CD4-positive, alpha-beta T cell treated with Interleukin-15 for 4 hours (primary cell): Measurements from ENCODE around the gene STRC.
"Not testable (repeated sequence)": the region's sequence is repeated elsewhere in the genome, so short reads cannot be mapped to it uniquely, and the experiment has no call there.

ENCODE experiments used
- DNase-seq: peaks from one replicate; pipeline ENCODE4 v3.0.0-alpha.2; 2020; ENCODE audit warnings: low spot score

STRC gene

GRCh38 chr15:43618700-43619099 is at the start of gene STRC:
Gene STRC (minus strand): TSS chr15:43618800. CDS start chr15:43618722, 78 bp downstream.
- not testable (repeated sequence) for DNase-seq

GRCh38 chr15:43666177-43666576 is 47.6 kb upstream of the STRC start:
- not testable (repeated sequence) for DNase-seq

DNA sequence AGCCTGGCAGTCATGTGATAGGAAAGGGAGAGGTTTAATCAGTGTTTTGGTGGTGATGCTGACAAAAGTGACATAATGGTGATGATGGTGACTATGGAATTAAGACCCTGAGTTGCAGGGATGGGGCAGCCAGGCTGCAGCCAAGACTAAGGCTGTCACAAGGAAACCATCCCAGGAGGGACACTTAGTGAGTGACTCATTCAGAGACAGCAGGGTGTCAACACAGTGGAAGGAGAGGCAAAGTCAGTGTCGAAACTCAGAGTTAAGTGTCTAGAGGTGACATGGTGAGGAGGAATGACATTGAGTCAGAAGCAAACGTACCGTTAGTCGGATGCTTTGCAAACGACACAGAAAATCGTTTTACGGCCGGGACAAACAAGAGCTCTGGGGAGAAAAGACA is 44.7 kb upstream of the STRC start:
- DNase-seq: not testable (repeated sequence)

GRCh38 chr15:43662293-43662692 is 43.7 kb upstream of the STRC start:
- DNase-seq: not testable (repeated sequence)

DNA sequence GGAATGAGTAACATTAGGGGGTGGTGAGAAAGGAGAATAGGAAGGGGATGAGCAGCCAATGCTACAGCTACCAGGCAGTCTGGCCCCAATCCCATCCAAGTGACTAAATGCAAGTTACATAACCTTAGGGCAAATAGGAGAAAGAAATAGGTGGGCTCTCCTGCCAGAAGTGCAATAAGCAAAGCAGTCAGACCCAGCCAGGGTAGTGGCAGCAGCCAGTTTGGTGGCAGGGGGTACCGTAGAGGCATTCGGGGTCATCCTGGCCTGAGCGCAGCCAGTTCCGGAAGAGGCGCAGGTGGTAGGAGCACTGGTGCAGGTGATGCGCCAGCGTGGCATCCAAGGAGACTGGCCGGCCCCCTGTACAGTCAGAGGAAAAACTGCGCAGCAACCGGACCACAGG is 41.1 kb upstream of the STRC start:
- not testable (repeated sequence) for DNase-seq

DNA sequence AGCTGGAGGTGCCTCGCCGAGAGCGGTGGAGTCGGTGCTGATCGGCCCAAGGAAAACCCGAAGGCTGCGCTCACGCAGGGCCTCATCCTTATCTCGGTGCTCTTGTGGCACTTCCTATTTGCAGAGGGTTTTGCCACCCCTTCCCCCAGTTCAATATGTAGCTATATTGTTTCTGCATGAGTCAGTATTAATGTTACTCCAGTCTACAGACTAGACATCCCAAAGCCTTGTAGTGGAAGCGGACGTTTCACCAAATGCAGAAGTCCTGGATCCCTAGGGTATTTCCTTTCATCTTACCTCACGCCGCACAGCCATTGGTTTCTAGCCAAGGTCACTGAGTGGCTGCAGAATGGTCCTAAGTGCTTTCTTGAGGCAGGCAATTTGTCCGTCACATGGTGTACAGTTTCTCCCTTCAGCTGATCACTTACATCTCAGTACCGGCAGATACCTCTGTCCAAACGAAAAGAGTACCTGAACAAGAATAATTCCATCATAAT is 30.9 kb upstream of the STRC start:
- DNase-seq: not testable (repeated sequence)

- DNase-seq: no peak
Measured at GRCh38 chr15:43648649-43649429, 30.2 kb upstream of the STRC start, which contains the start of gene CATSPER2. Gene CATSPER2 (minus strand): TSS chr15:43648844. CDS start chr15:43648061, 783 bp downstream.

DNA sequence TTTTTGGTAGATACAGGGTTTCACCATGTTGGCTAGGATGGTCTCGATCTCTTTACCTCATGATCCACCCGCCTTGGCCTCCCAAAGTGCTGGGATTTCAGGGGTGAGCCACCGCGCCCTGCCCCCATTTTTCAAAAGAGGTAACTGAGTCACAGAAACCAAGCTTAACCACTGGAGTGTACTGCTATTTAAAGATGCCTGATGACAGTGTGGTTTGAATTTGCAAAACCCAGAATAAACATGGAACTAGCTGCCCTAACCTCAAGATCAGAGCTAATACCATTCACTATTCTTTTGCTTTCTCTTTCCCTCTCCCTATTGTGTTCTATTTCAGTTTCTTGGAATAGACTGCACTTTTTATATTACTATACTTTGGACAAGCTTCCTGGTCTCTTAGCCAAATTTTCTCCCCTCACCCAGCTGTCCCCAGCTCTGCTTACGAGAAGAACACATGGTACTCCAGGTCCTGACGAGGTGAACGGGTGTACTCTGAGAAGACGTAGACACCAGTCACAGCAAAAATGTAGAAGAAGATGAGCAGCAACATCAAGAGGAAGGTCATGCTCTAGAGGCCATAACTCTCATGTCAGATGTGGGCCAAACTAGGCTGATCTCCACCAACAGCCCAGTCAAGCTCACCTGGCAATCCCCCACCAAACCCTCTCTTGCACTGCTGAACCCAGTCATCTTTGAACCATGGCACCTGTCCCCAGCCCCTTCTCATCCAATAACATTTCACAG is 20.0 kb upstream of the STRC start:
- not testable (repeated sequence) for DNase-seq

GRCh38 chr15:43626937-43627336 is 8.3 kb upstream of the STRC start:
- not testable (repeated sequence) for DNase-seq

DNA sequence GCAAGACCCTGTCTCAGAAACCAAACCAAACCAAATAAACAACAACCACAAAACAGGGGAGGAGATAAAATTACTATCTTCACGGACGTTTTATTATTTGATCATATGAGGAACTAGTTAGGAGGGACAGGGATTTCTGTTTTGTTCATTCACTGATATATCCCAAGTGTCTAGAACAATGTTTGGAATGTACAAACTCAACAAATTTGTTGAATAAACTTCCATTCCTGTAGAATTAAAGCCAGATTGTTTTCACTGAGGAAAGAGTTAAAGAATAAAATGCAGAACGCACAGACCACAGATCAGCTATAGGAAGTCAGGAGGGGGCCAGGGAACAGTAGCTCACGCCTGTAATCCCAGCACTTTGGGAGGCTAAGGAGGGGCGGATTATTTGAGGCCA is 6.5 kb upstream of the STRC start:
- no peak for DNase-seq

GRCh38 chr15:43622068-43622799 is 3.6 kb upstream of the STRC start:
- not testable (repeated sequence) for DNase-seq

DNA sequence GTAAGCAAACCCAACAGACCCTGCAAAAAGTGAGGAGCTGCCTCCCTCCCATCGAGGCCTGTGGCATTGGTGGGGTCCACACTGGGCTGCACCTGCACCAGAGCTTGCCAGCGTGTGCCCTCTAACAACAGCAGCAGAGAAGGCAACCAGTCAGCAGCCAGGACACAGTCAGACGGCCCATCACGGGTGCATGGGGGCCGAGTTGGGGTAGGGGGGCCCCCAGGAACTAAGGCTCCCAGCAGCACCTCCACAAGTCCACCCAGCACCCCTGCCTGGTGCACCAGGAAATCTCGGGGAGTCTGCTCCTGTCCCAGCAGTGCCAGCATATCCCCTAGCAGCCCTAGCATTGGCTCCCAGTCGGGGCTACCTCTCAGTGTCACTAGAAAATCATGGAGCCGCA is 850 bp downstream of the STRC start:
- DNase-seq: not testable (repeated sequence)

- not testable (repeated sequence) for DNase-seq
Measured at GRCh38 chr15:43602233-43602632, 16.4 kb downstream of the STRC start.

- DNase-seq: not testable (repeated sequence)
Measured at GRCh38 chr15:43600200-43600599, 18.4 kb downstream of the STRC start.

DNA sequence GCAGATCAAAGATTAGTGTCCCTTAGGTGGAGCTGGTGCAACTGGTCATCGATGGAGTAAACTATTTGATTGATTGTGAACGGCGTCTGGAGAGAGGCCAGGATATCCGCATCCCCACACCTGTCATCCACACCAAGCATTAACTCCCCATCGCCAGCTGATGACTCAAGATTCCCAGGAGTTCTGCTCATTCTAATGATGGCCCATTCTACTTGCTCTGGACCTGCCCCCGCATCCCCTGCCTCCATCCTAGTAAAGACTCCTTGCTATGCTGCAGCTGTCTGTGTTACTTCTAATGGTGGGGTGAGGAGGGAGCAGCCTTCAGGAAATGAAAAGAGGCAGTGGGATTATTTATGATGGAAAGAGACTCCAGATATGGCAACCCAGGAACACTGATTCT is 19.5 kb downstream of the STRC start:
- DNase-seq: not testable (repeated sequence)

DNA sequence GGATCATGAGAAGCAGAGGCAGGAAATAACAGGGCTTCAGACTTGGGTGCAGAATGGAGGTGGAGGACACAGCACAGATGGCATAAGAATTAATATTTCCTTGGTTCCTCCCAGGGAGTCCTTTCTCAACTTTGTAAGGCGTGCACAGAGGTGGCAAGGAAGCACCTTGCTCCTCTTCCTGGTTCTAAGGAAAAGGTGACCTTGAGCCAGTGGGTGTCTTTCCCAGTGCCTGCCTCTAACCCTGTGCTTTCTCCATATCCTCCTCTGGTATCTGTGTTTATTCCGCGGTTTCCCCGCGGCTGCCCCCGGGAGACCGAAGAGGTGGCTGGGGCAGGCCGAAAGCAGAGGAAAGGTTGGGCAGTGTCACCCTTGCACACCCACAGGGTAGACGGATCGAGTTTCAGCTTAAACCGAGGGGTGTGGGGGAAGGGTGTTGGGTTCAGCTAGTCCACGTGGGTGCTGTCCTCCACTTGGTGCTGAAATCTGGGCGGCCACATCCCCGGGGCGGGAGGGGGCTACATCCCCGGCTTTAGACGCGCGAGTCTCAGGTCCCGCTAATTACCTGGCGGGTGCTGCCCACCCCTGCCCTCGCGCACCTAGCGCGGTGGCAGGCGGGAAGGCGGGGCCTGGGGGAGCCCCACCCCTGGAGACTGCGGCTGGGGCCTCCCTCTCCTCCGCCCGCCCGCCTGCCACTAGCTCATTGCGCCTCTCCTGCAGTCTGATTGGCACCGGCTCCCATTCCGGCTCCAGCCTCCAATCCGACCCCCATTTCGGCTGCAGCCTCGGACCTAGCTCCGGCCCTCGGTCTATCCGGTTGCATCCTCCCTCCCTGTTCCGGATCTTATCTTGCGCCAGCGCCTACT is 25.0 kb downstream of the STRC start, which contains the start of gene CKMT1B:
Gene CKMT1B, plus strand, starts transcription at position 700 of the 863 bp plus-strand sequence. CDS start 192 bp downstream, outside the sequence.
- DNase-seq: not testable (repeated sequence)

- DNase-seq: not testable (repeated sequence)
Measured at GRCh38 chr15:43592841-43593240, 25.8 kb downstream of the STRC start.

DNA sequence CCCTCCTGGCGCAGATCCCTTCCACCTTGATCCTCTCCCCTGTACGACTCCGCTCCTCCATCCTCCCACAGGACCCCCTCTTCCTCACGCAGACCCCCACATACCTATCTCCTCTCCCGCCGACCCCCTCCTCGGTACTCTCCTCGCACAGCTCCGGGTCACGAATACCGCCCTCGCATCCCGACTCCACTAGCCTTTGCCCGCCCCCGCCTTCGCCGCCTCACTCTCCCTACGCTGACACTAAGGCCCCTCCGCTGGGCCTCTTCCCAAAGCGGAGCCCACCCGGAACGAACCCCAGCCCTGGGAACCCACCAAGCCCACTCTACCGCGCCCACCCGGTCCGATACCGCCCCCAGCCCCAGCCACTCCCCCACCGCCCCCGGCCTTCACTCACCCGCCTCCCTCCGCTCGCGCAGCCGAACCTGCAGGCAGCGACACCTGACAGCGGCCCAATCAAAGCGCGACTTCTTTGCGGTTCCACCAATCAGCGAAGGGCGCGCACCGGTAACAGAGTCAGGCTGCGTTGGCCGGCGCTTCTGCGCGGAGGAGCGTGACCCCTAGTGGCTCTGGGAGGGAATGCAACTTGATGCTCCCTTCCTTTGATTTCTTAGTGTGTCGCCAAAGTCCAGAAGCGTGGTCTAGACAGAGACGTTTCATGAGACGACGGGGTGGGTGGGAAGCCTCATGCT is 28.7 kb downstream of the STRC start, which contains the start of gene PPIP5K1:
Gene PPIP5K1, minus strand, starts transcription at position 431 of the 689 bp plus-strand sequence. CDS start 5,704 bp downstream, outside the sequence.
- not testable (repeated sequence) for DNase-seq

- not testable (repeated sequence) for DNase-seq
Measured at GRCh38 chr15:43574607-43575006, 44.0 kb downstream of the STRC start.

DNA sequence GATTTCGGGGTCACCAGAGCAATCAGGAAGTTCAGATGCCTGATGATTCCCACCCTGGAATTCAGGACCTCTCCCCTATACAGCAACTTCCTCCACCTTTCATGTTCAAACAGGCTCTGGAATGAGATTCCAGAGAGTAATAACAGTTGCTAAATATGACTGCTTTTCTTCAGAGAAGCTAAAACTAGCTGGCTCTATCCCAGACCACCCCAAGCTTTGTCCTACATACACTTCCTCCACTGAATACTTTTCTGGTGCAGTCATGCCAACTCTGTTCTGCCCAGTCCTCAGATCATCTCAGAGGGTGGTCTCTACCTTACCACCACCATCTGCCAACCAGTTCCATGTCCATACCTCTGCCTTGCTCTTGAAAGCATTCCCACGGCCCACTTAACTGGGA is 52.0 kb downstream of the STRC start:
- DNase-seq: not testable (repeated sequence)
